ENCODE measurements around the gene KIF26B.
A peak's percentile ranks its signal among the peaks of the same experiment; 100 is the strongest.

Gene KIF26B

GRCh38 chr1:245464290-245464689 lies 309.5 kb downstream of the KIF26B start:
- no peak for DNase-seq (ENCODE audit: low read depth)
- TF ChIP-seq CTCF (conservative IDR thresholded peaks at IDR 0.05; ENCODE audit: low read depth, low read length): no peak

GRCh38 chr1:245465666-245466065 lies 310.9 kb downstream of the KIF26B start:
- no peak overlapping the region for H3K4me3 ChIP-seq (ENCODE audit: low read depth, low read length)
- DNase-seq (ENCODE audit: low read depth): no peak
- no peak for TF ChIP-seq CTCF (conservative IDR thresholded peaks at IDR 0.05; ENCODE audit: low read depth, low read length)

More at GRCh38 chr1:245464290-245464689, 309.5 kb downstream of the KIF26B start:
- no peak overlapping the region for H3K4me3 ChIP-seq (ENCODE audit: low read depth, low read length)

- TF ChIP-seq CTCF (conservative IDR thresholded peaks at IDR 0.05; ENCODE audit: low read depth, low read length): no peak
- DNase-seq (ENCODE audit: low read depth): no peak
- H3K4me3 ChIP-seq (ENCODE audit: low read depth, low read length): no peak overlapping the region
Observed at GRCh38 chr1:245466261-245466660, 311.5 kb downstream of the KIF26B start.

- H3K4me3 ChIP-seq (ENCODE audit: low read depth, low read length): no peak overlapping the region
- no peak for TF ChIP-seq CTCF (conservative IDR thresholded peaks at IDR 0.05; ENCODE audit: low read depth, low read length)
- no peak for DNase-seq (ENCODE audit: low read depth)
Observed at GRCh38 chr1:245467804-245468203, 313.0 kb downstream of the KIF26B start.

- TF ChIP-seq CTCF (conservative IDR thresholded peaks at IDR 0.05; ENCODE audit: low read depth, low read length): no peak
- DNase-seq (ENCODE audit: low read depth): no peak
- no peak overlapping the region for H3K4me3 ChIP-seq (ENCODE audit: low read depth, low read length)
Observed at GRCh38 chr1:245469006-245469405, 314.2 kb downstream of the KIF26B start.

- H3K4me3 ChIP-seq (ENCODE audit: low read depth, low read length): no peak overlapping the region
- no peak for TF ChIP-seq CTCF (conservative IDR thresholded peaks at IDR 0.05; ENCODE audit: low read depth, low read length)
- DNase-seq (ENCODE audit: low read depth): no peak
Observed at GRCh38 chr1:245469734-245470133, 314.9 kb downstream of the KIF26B start.

- DNase-seq (ENCODE audit: low read depth): peak; percentile 35
- no peak overlapping the region for H3K4me3 ChIP-seq (ENCODE audit: low read depth, low read length)
- TF ChIP-seq CTCF (conservative IDR thresholded peaks at IDR 0.05; ENCODE audit: low read depth, low read length): no peak
Observed at GRCh38 chr1:245475126-245475525, 320.3 kb downstream of the KIF26B start.
